GM19372 (cell line): ENCODE results near the gene XPR1.
A peak's percentile ranks its signal among the peaks of the same experiment; 100 is the strongest.

Experiments used
- ATAC-seq: cut with Tn5 transposase; IDR thresholded peaks from one replicate; pipeline ENCODE4 v1.9.1; 2021; ENCODE audit warnings: mild to moderate bottlenecking, low read depth, moderate library complexity; ENCODE audit not compliant: unreplicated experiment

XPR1 gene

DNA sequence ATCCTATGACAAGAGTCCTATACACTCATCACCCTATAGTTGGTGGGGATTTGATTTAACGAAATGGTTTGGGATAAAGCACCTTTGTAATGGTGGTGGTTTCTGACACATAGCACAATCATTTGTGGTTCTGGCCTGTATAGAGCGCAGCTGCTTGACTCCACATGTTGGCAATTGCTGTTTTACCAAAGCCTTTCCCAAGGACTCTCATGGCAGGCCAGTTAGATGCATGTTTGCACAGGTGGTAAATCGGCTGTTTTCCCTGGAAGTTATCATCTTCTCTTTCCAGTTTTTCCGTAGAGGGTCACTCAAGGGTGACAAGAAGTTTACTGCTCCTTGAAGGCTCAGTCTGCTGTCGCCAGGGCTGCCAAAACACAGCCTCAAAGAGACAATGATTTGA lies 17.1 kb upstream of the XPR1 start:
- ATAC-seq = no peak

DNA sequence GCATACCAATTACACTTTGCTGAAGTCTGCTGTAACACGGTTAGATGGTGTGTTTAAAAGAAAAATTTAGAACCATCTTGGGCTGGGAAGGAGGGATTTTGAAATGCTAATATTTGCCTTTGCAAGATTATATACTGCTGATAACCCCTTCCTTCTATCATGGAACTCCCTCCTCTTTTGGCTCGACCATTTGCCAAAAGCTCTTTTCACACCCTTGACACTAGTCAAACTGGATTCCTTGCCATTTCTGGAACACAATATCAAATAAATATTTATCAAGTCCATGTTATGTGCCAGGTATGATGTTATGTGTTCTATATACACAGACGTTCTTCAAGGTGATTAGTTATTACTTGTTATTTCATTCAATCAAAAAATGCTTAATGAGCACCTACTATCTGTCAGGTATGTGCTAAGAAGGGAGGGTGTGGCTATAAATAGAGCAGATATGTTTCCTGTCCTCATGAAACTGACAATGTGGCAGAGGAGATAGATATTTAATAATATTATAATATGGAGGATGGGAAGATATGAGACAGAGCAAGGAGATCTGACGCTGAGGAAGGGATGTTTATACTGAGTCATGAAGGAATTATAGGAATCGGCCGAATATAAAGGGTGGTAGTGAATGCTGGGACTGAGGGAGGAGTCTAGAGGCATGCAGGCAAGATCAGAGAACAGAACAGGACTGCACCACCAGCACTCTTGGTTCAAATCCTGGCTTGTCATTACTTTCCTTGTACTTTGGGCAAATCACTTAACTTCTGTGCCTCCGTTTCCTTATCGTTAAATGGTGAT lies 16.1 kb upstream of the XPR1 start:
- no peak for ATAC-seq

DNA sequence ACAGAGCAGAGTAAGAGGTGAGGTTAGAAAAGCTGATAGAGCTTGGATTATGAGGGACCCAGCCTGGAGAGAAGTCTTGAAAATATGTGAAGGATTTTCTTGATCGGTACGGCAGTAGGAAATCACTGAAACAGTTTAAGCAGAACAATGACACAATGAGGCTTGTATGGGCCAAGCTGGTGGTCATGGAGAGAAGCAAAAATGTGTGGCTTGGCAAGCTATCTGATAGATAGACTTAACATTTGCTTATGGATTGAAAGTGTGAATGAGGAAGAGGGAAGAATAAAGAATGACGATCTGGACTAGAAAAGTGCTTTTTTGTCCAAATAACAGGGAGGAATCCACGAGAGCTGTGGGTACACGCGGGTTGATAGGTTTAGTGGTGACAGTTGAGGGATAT lies 15.4 kb upstream of the XPR1 start:
- ATAC-seq = no peak

DNA sequence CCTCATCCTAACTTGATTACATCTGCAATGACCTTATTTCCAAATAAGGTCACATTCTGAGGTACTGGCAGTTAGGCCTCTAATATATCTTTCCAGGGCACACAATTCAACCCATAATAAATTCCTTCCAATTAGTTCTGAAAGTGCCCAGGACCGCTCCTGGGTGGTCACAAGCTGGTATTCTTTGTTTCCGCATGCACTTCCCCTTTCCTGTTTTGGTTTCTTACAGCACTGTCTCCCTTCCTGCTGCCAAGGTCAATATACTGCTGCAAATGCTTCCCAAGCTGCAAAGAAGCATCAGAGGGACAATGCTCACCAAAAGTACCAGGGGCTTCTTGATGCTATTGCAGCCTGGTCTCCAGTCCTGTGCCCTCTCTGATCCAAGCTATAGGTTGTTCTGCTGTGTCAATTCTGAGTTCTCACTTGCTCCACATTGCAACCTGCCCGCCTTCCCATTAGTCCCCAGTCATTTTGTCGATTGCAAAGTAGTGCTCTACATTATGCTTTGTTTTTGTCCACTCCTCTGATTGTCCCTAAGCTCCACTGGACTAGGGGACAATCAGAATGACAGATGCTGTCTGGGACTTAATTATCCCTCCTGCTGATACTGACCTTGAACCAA lies 13.9 kb upstream of the XPR1 start:
- ATAC-seq = no peak

DNA sequence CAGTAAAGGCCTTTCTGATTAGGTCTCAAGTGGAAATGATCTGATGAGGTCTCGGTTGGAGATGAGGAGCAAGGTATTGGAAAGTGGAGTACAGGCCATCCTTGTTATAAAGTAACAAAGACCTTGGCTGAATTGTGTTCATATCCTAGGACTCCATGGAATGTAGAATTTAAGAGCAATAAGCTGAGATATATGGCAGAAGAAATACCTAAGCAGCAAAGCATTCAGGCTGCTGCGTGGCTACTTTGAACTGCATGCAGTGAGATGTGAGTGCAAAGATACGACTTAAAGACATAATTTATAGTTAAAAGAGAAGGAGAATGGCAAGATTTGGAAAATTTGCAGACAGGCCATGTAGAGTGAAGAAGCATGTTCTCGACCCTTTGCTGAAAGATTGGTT lies 11.2 kb upstream of the XPR1 start:
- ATAC-seq = no peak

DNA sequence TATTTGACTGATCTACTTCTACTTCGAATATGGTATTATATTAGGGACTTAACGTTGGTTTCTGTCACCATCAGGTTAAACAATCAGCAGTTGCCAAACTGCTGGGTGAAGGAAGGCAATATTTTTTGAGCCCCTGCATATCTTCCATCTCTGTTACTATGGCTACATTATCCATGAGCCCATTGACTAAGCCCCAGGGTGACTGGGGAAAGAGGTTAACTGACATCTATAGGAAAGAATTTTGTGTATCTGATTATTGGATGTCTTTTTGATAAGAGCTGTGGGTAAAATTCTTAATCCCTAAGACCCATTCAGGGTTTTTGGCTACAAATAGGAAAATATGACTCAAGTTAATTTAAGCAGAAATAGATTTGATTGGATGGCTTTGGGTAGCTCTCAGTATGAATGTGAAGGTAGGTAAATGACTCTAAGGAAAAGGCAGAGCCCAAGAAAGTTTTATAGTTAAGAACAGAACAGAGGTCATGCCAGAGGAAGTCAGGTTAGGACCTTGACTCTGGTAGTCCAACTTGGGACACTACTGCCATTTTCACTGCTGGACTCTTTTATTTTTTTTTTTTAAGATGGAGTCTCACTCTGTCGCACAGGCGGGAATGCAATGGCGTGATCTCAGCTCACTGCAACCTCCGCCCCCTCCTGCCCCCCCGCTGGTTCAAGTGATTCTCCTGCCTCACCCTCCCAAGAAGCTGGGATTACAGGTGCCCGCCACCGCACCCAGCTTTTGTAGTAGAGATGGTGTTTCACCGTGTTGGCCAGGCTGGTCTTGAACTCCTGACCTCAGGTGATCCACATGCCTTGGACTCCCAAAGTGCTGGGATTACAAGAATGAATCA lies 8.9 kb upstream of the XPR1 start:
- no peak for ATAC-seq

DNA sequence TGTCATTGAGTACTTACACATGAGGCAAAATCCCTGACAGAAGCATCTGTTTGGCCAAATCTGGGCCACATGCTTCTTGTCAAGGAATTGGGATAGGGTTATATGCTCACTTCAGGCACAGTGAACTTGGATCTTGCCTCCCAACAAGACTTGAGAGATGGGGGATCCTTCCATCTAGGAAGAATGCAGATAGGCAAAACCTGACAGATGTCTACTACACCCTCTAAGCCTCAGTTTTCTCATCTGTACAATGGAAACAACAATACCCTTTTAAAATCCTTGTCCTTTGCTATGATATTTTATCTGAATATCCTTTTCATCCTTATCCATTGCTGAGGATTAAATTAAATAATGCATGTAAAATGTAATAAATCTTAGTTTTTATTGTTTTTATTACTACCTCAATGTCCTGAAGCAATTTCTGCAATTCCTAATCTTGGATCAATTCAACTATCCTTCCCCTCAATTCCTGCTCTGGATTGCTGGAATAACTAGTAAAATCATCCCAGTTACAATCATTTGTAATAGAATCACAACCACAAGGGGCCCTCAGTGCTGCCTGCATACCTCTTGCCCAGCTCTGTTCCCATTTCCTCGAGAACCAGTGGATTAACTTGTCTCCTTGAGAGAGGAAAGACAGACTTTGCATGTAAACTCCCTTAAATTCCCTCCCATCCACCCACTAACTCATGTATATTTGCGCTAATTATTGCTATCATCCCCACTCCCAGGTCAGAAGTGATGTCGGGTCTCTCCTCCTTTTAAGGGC lies 8.1 kb upstream of the XPR1 start:
- ATAC-seq = no peak

DNA sequence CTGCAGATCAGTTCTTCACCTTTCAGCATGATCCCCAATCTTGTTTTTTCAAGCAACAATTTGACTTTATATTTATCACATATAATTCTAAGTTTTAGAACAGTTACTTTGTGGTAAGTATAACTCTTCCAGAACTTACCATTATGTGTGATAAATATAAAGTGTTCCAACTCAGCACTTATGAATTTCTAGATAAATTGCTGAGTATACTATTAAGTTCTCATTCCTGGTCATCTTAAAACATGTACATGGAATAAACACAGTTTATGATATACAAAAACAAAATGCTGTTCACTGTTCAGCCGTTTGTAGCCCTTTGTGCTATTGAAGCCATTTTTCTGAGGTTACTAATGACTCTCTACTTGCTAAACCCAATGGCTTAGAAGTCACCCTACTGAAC lies 5.1 kb upstream of the XPR1 start:
- ATAC-seq = no peak

DNA sequence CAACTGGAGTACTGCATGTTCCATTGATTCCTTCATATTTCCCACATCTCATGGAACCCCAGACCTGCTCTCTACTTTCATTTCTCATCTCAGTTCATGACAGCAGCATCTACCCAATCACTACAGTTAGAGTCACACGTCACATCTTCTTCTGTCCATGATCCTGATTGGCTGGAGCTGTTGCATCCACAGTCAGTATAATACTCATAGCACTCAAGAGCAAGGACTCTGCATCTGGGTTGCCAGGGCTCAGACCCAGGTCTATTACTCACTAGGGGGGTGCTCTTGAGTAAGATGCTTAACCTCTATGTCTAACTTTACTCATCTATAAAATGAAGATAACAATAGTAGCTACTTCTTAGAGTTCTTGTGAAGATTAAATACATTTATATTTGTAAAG lies 4.4 kb upstream of the XPR1 start:
- no peak for ATAC-seq

DNA sequence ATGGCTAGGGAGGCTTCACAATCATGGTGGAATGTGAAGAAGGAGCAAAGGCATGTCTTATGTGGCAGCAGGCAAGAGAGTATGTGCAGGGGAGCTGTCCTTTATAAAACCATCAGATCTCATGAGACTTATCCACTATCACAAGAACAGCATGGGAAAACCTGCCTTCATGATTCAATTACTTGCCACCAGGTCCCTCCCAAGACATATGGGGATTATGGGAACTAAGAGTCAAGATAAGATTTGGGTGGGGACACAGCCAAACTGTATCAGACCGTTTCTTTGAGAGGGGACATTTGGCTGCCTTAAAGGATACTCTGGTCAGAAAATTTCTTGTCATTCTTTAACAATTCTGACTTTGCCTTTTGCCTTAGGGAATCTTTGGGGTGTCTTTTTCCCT lies 3.2 kb upstream of the XPR1 start:
- no peak for ATAC-seq

DNA sequence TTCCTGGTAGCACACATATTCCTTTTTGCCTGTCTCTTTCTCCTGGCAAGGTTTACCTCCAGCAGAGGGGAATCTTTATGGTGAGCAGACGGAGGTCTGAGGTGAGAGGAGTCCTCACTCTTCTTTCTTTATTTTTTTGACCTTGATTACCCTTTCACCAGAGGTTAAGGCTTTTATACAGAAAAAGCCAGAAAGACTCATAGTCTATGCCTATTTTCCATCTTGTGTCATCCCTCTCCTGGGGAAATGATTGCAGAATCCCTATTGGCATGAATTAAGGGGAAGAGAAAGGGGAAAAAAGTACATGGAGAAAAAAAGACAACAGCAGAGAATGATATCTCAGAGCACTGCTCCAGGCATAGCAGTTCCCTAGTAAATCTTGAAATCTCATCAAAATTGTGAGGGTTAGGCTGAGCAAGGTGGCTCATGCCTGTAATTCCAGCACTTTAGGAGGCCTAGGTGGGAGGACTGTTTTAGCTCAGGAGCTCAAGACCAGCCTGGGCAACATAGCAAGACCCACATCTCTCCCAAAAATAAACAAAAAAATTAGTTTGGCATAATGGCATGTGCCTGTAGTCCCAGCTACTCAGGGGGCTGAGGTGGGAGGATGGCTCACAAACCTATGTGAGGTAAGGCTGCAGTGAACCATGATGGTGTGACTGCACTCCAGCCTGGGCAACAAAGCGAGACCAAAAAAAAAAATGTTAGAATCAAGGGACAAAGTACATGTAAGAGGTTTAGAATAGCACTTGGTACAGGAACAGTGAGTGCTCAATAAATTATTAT lies 1.2 kb upstream of the XPR1 start:
- no peak for ATAC-seq

DNA sequence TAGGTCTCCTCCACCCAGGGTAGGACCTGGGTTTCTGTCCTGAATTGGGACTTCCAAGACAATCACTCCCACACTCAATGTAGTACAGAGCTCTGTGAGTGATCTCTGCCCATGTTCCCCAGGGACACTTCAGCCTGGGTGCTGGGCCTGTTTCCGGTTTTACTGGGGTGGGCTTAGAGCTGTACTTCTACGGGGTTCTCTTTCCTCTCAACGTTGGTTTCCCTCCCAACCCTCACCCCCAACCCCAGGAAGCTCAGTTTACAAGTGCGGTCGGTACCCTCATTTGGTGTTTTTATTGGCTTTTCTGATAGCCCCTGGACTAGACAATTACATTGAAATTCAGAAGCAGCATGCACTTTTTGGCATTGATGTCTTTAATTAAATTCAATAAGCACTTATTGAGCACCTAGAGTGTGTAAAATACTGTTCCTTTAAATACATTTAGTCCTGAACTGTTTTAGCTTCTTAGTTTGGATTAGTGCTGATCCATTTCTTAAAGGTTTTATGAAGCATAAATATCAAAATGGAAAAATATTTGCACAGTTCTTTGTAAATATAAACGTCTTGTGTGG lies 542 bp upstream of the XPR1 start:
- no peak for ATAC-seq

DNA sequence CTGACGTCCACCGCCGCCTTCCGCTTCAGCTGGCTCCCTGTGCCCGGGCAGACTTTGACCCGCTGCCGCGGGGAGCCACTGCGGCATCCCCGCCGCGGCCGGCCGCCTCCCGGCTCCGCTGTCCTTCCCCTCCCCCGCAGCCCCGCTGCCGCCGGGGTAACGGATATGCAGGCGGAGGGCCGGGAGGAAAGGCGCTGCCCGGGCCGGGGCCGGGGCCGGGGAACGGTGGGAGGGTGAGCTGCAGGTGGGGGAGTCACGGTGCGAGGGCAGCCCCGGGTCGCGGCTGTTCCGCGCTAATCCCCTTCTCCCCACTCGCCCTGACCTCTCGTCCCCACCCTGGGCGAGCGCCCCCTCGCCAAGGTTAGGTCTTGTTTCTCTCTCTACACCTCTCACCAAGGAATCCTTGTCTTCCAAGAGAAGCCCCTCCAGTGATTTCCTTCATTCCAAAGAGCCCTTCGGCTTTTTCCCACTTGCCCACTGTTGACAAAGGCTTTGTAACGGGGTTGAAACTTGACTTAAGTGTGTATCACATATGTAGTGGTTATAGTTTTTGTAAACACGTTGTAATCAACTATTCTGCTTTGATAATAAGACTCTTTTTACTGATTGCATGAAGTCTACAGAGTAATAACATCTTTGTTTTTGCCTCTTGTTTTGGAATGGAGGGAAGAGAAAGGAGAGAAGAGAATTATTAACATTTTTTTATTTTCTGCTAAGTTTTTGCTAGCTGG lies 669 bp downstream of the XPR1 start:
- ATAC-seq = peak; percentile 42

DNA sequence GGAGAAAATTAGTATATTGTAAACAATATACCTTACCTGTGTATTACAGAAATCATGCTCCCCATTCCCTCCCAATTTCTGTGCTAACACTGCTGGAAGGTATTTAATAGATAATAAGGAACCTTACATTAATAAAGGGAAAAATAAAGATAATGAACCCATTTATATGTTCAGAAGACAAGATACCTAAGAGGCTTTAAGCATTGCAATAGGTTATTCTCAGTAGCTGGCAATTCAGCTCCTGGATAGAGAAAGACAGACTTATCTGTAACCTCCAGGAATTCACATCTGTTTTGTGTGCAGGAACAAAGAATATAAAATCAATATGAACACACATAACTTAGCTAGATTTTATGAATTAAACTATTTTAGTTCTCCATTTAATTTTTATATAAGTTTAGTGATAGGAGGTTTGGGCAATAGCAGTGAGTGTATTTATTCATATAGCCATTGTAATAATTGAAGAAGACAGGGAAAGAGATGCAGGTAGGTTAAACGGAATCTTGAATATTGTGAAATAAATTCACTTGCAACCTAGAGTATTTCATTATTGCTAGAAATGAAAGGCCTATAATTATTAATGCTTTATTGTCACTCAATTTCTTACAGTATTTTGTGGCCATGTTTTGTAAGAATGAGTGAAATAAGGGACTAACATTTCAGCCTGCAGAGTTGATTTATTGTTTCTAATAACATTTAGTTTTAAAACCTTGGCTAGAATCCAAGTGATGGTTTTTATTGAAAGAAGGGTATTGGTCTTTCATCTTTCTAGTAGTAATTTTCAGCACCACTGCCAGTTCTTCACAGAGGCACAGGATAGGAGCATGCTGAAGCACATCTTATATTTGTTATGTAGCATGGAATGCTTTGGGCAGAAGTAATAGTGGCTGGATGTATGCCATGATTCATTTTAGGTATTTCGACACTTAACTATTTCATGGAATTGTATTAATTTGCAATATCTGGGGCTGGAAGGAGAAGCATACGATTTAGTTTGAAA lies 1.5 kb downstream of the XPR1 start:
- no peak for ATAC-seq

DNA sequence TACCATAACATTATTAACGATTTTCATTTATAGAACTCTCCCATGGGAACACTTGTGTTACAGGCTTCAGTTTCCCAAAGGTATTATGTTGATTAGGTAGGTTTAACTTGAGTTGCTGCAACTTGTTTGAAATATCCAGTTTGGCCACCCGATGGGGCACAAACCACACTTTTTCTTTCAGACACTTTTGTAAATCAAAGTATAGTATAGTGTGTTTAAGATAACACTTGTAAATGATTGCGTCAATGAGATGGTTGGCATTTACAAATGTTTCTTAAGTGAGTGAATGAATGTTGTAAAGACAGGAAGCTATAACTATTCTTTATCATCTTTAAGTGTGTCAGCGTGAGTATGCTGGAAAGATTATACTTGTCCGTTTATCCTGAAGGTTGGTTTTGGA lies 4.3 kb downstream of the XPR1 start:
- ATAC-seq = no peak

DNA sequence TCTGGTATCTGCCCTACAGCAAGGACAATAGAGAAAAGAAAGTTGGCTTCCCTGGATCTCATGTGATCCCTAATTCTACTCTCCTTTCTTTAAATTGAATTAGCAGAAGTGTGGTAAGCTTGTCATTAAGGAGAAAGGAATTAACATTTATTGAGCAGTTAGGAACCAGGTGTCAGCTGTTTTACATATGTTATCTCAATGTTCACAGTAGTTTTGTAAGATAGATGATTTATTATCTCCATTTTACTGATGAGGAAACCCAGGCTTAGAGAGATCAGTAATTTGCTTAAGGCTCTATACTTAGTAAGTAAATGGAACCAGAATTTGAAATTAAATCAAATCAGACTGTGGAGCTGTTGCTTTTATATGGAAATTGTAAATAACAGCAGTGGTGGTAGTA lies 8.0 kb downstream of the XPR1 start:
- no peak for ATAC-seq

DNA sequence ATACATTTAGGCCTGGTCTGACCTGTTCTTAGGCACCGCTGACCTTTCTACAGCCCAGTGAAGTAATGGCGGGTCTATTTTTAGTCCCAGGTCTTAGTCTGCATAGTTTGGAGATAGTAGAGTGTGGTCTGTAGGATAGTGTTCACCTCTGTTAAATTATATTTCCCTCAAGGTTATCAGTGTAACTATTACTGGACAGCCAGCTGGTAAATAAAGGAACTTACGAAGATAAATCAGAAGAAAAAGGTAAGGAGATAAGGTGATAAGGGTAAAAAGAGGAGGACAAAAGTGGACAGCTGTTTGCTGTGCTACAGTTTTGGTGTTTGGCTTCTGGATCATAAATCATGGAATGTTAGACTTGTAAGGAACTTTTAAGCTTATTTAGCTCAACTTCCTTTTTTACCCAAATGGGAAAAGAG lies 8.7 kb downstream of the XPR1 start:
- no peak for ATAC-seq

DNA sequence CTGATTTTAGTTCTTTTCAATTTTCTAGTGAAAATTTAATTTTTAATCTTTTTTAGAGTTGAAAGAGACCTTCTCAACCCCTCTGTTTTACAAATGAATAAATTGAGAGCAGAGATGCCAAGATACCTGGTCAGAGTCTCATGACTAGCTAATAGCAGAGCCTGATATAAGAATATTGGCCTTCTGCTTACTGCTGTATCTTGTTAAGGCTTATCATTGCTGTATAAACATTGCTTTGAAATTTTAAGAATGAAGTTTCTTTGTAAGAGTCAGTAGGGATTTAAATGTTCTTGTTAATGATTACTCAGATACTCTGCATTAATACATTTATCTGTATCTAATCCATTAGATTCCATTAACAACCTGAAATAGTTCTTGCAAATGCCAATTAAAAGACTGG lies 9.8 kb downstream of the XPR1 start:
- ATAC-seq = no peak
